ENCODE results near the gene PPP1R2.

- TF ChIP-seq POLR2A (IDR thresholded peaks at IDR 0.05; ENCODE audit: borderline replicate concordance, extremely low read depth, insufficient read depth, insufficient read length) (no peak), EZH2 (IDR thresholded peaks at IDR 0.05) (no peak), CTCF (IDR thresholded peaks at IDR 0.05 in 2 of 3, conservative IDR thresholded peaks at IDR 0.05 in 1 of 3; ENCODE audit: borderline replicate concordance in 1 of 3, insufficient read depth in 1 of 3, low read depth in 2 of 3, low read length in 2 of 3) (no peak), POLR2AphosphoS5 (IDR thresholded peaks at IDR 0.05; ENCODE audit: low read depth, low read length) (no peak), ZNF274 (IDR thresholded peaks at IDR 0.05; ENCODE audit: low read depth, low read length) (no peak), SIN3A (IDR thresholded peaks at IDR 0.05; ENCODE audit: low read depth) (no peak), CEBPB (IDR thresholded peaks at IDR 0.05; ENCODE audit: low read depth) (no peak), YY1 (IDR thresholded peaks at IDR 0.05; ENCODE audit: extremely low read depth, insufficient replicate concordance, low read depth, low read length) (no peak), MAX (IDR thresholded peaks at IDR 0.05) (no peak), JUND (IDR thresholded peaks at IDR 0.05) (no peak), ATF3 (IDR thresholded peaks at IDR 0.05) (no peak), ELF1 (IDR thresholded peaks at IDR 0.05; ENCODE audit: borderline replicate concordance, low read depth) (no peak)
Observed at GRCh38 chr3:195531683-195532082, 11.4 kb downstream of the PPP1R2 start.

Data from HCT116 (cell line).